Neutrophil (primary cell): Measurements from ENCODE around the gene CREG2.
"Not testable (repeated sequence)": the region's sequence is repeated elsewhere in the genome, so short reads cannot be mapped to it uniquely, and the experiment has no call there.

Experiments used
- H3K27ac ChIP-seq: fragments of 200-600 bp; sonication (generic); 2 replicates; pipeline ENCODE4 v1.5.1; 2016; ENCODE audit warnings: mild to moderate bottlenecking, moderate library complexity
- H3K27me3 ChIP-seq: fragments of 200-600 bp; sonication (generic); 2 replicates; pipeline ENCODE4 v1.6.0; 2016; ENCODE audit warnings: mild to moderate bottlenecking
- H3K36me3 ChIP-seq: fragments of 200-600 bp; sonication (generic); 2 replicates; pipeline ENCODE4 v1.5.1; 2017
- H3K4me1 ChIP-seq, 2 experiments: fragments of 200-600 bp in 1 of 2; sonication (generic) in 1 of 2; 1 replicate in 1 of 2; 2 replicates in 1 of 2; pipeline versions ENCODE4 v1.5.1 to v1.6.1; 2013 to 2016; ENCODE audit warnings: low read depth in 1 of 2, low read length in 1 of 2, mild to moderate bottlenecking in 1 of 2, moderate library complexity in 1 of 2; ENCODE audit not compliant: control insufficient read depth in 1 of 2, insufficient read depth in 1 of 2
- H3K4me3 ChIP-seq, 2 experiments: fragments of 200-600 bp in 1 of 2; sonication (generic) in 1 of 2; 1 replicate in 1 of 2; 2 replicates in 1 of 2; pipeline ENCODE4 v1.5.1; 2013 to 2016; ENCODE audit warnings: low read depth in 1 of 2, low read length in 1 of 2, mild to moderate bottlenecking in 1 of 2, moderate library complexity in 1 of 2
- H3K9me3 ChIP-seq: fragments of 200-600 bp; sonication (generic); 2 replicates; pipeline ENCODE4 v1.5.1; 2016
- CTCF ChIP-seq: fragments of 200-600 bp; sonication (generic); IDR thresholded peaks from 2 replicates; pipeline ENCODE4 v1.5.1; 2016; ENCODE audit warnings: antibody characterized with exemption

CREG2 gene

GRCh38 chr2:101327863-101328394, 59.4 kb downstream of the CREG2 start:
- no peak for TF ChIP-seq CTCF
- Histone ChIP-seq H3K9me3 (no peaks in the 10 kb centered on the region), H3K27me3 (no peaks in the 10 kb centered on the region), H3K4me3 (peak overlapping the region; percentile 46 to 60), H3K4me1 (peaks cover 73 to 75% of the 10 kb centered on the region in 2 experiments), H3K36me3 (no peaks in the 10 kb centered on the region), H3K27ac (peak overlapping the region; percentile 98)

- Histone ChIP-seq H3K27ac (no peak overlapping the region), H3K4me1 (peaks cover 66 to 69% of the 10 kb centered on the region in 2 experiments), H3K27me3 (no peaks in the 10 kb centered on the region), H3K36me3 (no peaks in the 10 kb centered on the region), H3K9me3 (no peaks in the 10 kb centered on the region), H3K4me3 (no peak overlapping the region)
- TF ChIP-seq CTCF, result no peak
Observed at GRCh38 chr2:101325425-101325824, 61.9 kb downstream of the CREG2 start.

GRCh38 chr2:101316568-101316967, 70.7 kb downstream of the CREG2 start:
- peaks cover 16 to 33% of the 10 kb centered on the region in 2 experiments for H3K4me1 ChIP-seq
- H3K36me3 ChIP-seq, H3K27me3 ChIP-seq, H3K27ac ChIP-seq, H3K4me3 ChIP-seq, H3K9me3 ChIP-seq: not testable (repeated sequence)

- peak overlapping the region; percentile 99 to 100 for H3K4me3 ChIP-seq
- TF ChIP-seq CTCF, result no peak
- peak overlapping the region; percentile 100 for H3K27ac ChIP-seq
- no peaks in the 10 kb centered on the region for H3K27me3 ChIP-seq
- no peaks in the 10 kb centered on the region for H3K9me3 ChIP-seq
- H3K36me3 ChIP-seq, result no peaks in the 10 kb centered on the region
- H3K4me1 ChIP-seq, result peaks cover 43 to 63% of the 10 kb centered on the region in 2 experiments
Observed at GRCh38 chr2:101311696-101312017, 75.6 kb downstream of the CREG2 start.

- Histone ChIP-seq H3K27me3 (no peaks in the 10 kb centered on the region), H3K27ac (peak overlapping the region; percentile 100), H3K9me3 (no peaks in the 10 kb centered on the region), H3K36me3 (peaks cover 5% of the 10 kb centered on the region), H3K4me1 (peaks cover 49 to 63% of the 10 kb centered on the region in 2 experiments), H3K4me3 (peak overlapping the region; percentile 99 to 100)
- no peak for TF ChIP-seq CTCF
Observed at GRCh38 chr2:101310834-101311695, 76.2 kb downstream of the CREG2 start.
